GM12891 (cell line): ENCODE results near the gene AIFM3.
"Not testable (repeated sequence)": the region's sequence is repeated elsewhere in the genome, so short reads cannot be mapped to it uniquely, and the experiment has no call there.

Experiments used
- DNase-seq: peaks from one replicate; pipeline ENCODE4 v3.0.0; 2011; ENCODE audit warnings: low spot score; ENCODE audit not compliant: insufficient read length
- FAIRE-seq: peaks from 2 replicates; lab custom pipeline; 2011; peaks lifted over from hg19 to GRCh38; lab: Jason Lieb, UNC
- PAX5 ChIP-seq: IDR thresholded peaks from 2 replicates; pipeline ENCODE4 v1.6.1; 2011; ENCODE audit warnings: low read length, moderate library complexity, mild to moderate bottlenecking; ENCODE audit not compliant: insufficient read depth, severe bottlenecking
- POLR2A ChIP-seq: IDR thresholded peaks from 2 replicates; pipeline ENCODE4 v1.6.1; 2011; ENCODE audit warnings: low read depth, low read length, control low read depth
- POLR2AphosphoS5 ChIP-seq: IDR thresholded peaks from 2 replicates; pipeline ENCODE4 v1.6.1; 2011; ENCODE audit warnings: low read depth, low read length, control low read depth
- POU2F2 ChIP-seq: IDR thresholded peaks from 2 replicates; pipeline ENCODE4 v1.6.1; 2011; ENCODE audit warnings: low read depth, mild to moderate bottlenecking, control low read depth, low read length, moderate library complexity
- SPI1 ChIP-seq: IDR thresholded peaks from 2 replicates; pipeline ENCODE4 v1.6.1; 2011; ENCODE audit warnings: low read depth, low read length, control low read depth
- TAF1 ChIP-seq: IDR thresholded peaks from 2 replicates; pipeline ENCODE4 v1.6.1; 2011; ENCODE audit warnings: low read depth, low read length, control low read depth

The AIFM3 gene

DNA sequence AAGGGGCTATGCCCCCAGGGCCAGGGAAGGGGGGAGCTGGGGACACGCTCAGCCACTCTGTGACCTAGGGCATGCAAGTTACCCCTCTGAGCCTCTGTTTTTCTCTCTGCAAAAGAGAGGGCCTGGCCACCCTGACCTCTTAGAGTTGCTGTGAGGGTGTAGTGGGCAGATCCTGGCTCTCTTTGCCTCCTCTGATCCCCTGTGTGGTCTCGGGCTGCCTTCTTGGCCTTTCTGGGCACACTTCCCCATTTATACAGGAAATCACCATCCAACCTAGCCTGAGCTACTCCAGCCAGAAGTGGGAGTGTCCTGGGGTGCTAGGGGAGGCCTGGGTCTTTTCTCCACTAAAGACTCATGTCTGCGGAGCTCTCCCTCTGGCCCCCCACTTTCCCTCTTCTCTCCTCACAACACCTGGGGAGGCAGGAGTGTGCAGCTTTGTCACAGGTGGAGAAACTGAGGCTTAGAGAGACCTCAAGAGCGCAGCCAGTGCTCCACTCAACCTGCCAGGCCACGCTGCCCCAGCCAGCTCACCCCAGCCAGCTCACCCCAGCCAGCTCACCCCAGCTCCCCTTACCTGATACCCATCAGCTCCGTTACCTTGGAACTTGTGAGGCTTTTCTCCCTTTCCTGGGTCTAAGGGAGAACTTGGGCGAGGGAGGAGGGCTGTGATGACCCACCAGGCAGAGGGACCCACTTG is 1.4 kb downstream of the AIFM3 start:
- TF ChIP-seq SPI1 (peak; percentile 72), POU2F2 (no peak)
- FAIRE-seq, result no peak
- no peak for DNase-seq

DNA sequence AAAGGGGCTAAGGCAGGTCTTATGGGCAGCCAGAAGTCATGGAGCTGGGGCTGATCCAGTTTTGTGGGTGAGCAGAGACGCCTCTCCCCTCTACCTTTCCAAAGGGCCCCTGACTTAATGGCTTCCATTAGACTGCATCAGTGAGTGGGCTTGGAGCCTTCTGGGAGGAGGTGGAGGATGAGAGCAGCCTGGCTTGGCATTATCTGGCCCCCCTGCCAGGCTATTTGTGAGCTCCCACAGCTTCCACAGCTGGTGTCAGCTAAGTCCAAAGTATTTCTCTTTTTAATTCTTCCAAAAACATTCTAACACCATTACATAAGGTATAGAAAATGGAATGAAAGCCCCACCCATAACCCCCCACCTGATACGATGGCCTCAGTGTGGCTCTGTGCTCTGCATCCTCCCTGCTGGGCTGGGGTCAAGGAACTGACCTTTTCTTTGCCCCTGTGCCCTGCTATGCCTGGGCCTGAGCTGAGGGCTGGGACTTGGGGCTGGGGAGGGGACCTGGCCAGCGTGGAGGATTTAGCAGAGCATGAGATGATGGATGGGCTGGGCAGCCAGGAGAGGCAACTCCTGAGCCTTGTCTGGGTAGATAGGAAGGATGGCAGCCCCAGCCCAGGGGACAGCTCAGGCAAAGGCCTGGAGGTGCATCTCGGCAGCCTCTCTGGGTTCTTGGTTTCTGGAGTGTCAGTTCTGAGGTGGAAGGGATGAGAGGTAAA is 4.0 kb downstream of the AIFM3 start:
- no peak for TF ChIP-seq POU2F2
- no peak for TF ChIP-seq POLR2AphosphoS5
- TF ChIP-seq POLR2A, result no peak
- TF ChIP-seq TAF1, result no peak
- TF ChIP-seq PAX5, result no peak
- no peak for TF ChIP-seq SPI1
- DNase-seq (no peak), FAIRE-seq (no peak)

- FAIRE-seq, DNase-seq: not testable (repeated sequence)
These were observed 5.1 kb downstream of the AIFM3 start for GRCh38 chr22:20972014-20972694.

GRCh38 chr22:20972933-20973577 is 6.0 kb downstream of the AIFM3 start:
- FAIRE-seq, result no peak
- TF ChIP-seq SPI1 (no peak), TAF1 (no peak), POLR2A (no peak), PAX5 (no peak), POLR2AphosphoS5 (no peak), POU2F2 (no peak)
- no peak for DNase-seq

DNA sequence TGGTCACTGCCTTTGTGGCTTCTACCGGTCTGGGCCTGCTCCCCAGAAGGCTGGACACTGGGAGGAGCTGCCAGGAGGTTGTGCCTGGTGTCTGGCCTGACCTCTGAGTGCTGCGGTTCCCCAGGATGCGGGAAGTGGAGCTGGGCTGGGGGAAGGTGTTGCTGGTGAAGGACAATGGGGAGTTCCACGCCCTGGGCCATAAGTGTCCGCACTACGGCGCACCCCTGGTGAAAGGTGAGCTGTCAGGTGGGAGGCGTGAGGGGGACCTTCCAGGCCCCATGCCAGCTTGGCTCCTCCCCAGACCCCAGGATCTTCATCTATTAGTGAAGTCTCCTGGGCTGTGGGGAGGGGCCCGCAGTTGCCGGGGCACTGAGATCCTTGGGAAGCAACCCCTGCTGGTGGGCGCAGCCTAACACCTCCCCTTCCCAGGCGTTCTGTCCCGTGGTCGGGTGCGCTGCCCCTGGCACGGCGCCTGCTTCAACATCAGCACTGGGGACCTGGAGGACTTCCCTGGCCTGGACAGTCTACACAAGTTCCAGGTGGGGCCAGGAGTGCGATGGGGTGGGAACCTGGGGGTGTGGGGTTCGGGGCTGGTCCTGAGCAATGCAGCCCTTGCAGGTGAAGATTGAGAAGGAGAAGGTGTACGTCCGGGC is 6.7 kb downstream of the AIFM3 start:
- no peak for FAIRE-seq
- TF ChIP-seq POLR2A, result no peak
- TF ChIP-seq SPI1, result no peak
- TF ChIP-seq POLR2AphosphoS5, result no peak
- TF ChIP-seq PAX5, result no peak
- no peak for TF ChIP-seq POU2F2
- no peak for TF ChIP-seq TAF1
- no peak for DNase-seq

DNA sequence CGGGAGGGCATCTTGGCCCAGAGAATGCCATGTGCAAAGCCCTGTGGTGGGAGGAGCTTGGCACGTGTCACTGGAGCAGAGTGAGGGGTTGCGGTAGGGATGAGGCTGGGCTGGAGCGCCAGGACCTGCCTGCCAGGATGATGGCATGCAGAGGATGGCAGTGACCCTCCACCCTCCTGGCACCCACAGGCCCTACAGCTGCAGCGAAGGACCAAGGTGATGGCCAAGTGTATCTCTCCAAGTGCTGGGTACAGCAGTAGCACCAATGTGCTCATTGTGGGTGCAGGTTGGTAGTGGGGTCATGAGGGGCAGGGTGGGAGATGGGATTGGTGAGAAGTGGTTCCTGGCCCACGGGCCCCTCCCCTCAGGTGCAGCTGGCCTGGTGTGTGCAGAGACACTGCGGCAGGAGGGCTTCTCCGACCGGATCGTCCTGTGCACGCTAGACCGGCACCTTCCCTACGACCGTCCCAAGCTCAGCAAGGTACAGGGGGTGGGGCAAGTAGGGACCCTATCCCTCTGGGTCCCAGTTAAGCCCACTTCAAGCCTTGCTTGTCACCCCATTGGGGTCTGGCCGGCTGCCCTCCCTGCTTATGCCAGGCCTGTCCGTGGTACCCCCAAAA is 7.4 kb downstream of the AIFM3 start:
- FAIRE-seq (no peak), DNase-seq (no peak)
- TF ChIP-seq POU2F2 (no peak), PAX5 (no peak), SPI1 (no peak), POLR2A (no peak), POLR2AphosphoS5 (no peak), TAF1 (no peak)

DNA sequence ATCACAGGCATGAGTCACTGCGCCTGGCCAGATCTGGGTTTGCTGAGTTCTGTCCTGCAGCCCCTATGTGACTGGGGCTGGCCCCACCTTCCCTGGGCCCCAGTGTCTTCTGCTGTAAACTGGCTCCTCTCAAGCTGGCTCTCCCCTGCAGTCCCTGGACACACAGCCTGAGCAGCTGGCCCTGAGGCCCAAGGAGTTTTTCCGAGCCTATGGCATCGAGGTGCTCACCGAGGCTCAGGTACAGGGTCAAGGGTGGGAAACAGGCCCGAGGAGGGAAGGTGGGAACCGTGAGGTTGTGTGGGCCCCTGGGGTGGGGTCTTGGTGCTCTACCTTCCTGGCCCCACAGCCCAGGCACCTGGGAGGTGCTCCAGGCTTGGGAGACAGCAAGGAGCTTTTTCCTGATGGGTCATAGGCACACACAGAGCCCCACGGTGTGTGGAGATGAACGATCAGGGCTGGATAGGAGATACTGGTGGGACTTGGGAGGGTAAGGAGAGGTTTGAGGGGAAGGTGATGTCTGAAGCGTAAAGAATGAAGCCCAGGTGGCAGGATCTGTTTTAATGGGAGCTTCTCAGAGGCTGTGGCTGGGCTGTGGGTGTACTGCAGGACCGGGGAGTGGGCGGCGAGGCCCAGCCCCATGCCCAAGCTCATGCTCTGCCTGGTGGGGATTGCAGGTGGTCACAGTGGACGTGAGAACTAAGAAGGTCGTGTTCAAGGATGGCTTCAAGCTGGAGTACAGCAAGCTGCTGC is 8.7 kb downstream of the AIFM3 start:
- TF ChIP-seq SPI1, result no peak
- TF ChIP-seq PAX5, result no peak
- TF ChIP-seq POLR2AphosphoS5, result no peak
- TF ChIP-seq TAF1, result no peak
- TF ChIP-seq POU2F2, result no peak
- no peak for TF ChIP-seq POLR2A
- no peak for DNase-seq
- FAIRE-seq, result no peak

GRCh38 chr22:20976291-20976877 is 9.3 kb downstream of the AIFM3 start:
- TF ChIP-seq POLR2AphosphoS5, result no peak
- TF ChIP-seq SPI1, result no peak
- TF ChIP-seq PAX5, result no peak
- no peak for TF ChIP-seq TAF1
- TF ChIP-seq POU2F2, result no peak
- no peak for TF ChIP-seq POLR2A
- no peak for FAIRE-seq
- no peak for DNase-seq
